HG03139 (cell line): Measurements from ENCODE around the gene MYO5A.
A peak's percentile ranks its signal among the peaks of the same experiment; 100 is the strongest.
"Not testable (repeated sequence)": the region's sequence is repeated elsewhere in the genome, so short reads cannot be mapped to it uniquely, and the experiment has no call there.

ENCODE experiments used
- ATAC-seq: cut with Tn5 transposase; IDR thresholded peaks from one replicate; pipeline ENCODE4 v1.9.1; 2021; ENCODE audit not compliant: unreplicated experiment

Gene MYO5A

DNA sequence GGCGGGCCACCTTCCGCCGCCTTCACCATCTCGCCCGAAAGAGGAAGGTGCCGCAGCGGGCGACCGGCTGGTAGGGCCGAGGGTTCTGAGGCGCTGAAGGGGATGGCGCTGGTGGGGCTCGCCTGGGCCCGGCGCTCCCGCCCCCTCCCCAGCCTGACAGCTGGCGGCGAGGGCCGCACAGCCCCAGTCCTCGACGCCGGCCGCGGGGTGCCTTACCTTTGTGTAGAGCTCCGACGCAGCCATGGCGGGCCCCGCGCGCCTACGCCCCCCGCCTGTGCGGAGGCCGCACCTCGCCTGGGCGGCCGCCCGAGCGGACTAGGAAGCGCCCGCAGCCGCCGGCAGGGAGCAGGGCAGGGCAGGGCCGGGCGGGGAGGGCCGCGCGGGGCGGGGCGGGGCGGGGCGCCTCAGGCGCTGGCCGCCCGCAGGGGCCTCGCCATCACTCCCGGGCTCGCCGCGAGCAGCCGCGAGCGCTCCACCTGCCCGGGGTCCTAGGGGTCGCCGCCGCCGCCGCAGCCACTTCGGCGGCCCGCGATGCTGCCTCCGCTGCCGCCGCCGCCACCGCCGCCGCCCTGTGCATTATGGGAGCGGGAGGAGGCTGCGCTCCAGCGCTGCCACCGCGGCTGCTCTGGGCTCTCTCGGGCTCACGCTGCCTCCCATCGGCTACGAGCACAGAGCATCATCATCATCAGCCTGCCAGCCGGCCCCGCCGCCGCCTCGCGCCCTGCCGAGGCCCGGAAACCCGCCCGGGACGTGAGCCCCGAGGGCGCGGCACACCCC is at the start of gene MYO5A:
Gene MYO5A (minus strand): TSS at position 317 of the 777 bp plus-strand sequence. CDS start 74 bp downstream, at position 243.
- ATAC-seq = peak; percentile 76

DNA sequence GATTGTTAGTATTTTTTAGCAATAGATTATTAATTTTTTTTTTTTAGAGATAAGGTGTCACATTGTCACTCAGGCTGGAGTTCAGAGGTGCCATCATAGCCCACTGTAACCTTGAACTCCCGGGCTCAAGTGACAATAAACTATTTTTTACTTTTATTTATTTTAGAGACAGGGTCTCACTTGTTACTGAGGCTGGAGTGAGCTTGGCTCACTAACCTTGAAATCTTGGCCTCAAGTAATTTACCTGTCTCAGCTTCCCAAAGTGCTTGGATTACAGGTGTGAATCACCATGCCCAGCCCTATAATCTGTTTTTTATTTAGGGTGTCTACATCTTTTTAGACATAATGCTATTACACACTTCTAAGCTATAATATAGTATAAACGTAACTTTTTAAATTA is 48.0 kb upstream of the MYO5A start:
- no peak for ATAC-seq

DNA sequence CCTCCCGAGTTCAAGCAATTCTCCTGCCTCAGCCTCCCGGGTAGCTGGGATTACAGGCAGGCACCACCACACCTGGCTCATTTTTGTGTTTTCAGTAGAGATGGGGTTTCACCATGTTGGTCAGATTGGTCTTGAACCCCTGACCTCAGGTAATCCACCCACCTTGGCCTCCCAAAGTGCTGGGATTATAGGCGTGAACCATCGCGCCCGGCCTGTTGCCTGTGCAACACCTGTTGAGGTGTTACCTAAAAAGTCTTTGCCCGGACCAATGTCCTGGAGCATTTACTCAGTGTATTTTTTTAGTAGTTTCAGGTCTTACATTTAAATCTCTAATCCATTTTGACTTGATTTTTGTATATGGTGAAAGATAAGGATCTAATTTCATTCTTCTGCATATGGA is 46.9 kb upstream of the MYO5A start:
- ATAC-seq = not testable (repeated sequence)

- ATAC-seq = no peak
Observed at GRCh38 chr15:52575072-52575471, 46.4 kb upstream of the MYO5A start.

- ATAC-seq = not testable (repeated sequence)
Observed at GRCh38 chr15:52574623-52575022, 45.9 kb upstream of the MYO5A start.

GRCh38 chr15:52568601-52569585 is 40.2 kb upstream of the MYO5A start, which contains the start of gene ARPP19:
Gene ARPP19 (minus strand): TSS chr15:52569030. CDS start chr15:52568892, 138 bp downstream.
- peak; percentile 73 for ATAC-seq

GRCh38 chr15:52567871-52568600 is 39.4 kb upstream of the MYO5A start:
- ATAC-seq = no peak

- no peak for ATAC-seq
Observed at GRCh38 chr15:52566889-52567288, 38.2 kb upstream of the MYO5A start.

GRCh38 chr15:52565417-52566358 is 37.0 kb upstream of the MYO5A start:
- ATAC-seq = not testable (repeated sequence)

GRCh38 chr15:52563501-52564060 is 34.9 kb upstream of the MYO5A start:
- no peak for ATAC-seq

DNA sequence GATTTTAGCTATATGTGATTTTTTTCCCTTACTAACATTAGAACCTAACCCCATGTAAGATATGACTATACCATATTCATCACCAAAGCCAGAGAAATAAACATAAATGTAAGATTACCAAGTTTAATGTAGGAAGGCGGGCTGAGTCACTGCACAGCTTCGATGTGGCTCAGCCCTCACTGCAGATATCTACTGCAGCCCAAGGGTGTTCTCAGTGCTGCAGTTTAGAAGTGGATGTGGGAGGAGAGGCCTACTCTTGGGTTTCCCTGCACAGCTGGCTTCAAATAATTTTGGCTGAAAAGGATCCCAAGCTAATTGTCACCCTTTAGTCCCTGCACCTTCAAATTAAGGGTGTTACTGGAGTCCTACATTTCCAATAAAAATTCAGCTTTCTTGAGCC is 30.9 kb upstream of the MYO5A start:
- no peak for ATAC-seq

GRCh38 chr15:52559022-52559421 is 30.3 kb upstream of the MYO5A start:
- no peak for ATAC-seq

DNA sequence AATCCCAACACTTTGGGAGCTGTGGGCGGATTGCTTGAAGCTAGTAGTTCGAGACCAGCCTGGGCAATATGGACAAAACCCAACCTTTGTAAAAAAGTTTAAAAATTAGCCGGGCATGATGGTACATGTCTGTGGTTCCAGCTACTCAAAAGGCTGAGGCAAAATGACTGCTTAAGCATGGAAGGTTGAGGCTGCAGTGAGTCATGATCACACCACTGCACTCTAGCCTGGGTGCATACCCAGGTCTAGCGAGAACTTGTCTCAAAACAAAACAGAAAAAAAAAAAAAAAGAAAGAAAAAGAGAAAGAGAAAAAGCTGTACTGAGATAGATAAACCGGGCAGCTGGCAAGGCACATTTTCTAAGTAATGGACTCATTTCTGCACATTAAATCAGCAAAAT is 29.5 kb upstream of the MYO5A start:
- ATAC-seq = peak; percentile 78

- no peak for ATAC-seq
Observed at GRCh38 chr15:52557274-52557641, 28.6 kb upstream of the MYO5A start.

DNA sequence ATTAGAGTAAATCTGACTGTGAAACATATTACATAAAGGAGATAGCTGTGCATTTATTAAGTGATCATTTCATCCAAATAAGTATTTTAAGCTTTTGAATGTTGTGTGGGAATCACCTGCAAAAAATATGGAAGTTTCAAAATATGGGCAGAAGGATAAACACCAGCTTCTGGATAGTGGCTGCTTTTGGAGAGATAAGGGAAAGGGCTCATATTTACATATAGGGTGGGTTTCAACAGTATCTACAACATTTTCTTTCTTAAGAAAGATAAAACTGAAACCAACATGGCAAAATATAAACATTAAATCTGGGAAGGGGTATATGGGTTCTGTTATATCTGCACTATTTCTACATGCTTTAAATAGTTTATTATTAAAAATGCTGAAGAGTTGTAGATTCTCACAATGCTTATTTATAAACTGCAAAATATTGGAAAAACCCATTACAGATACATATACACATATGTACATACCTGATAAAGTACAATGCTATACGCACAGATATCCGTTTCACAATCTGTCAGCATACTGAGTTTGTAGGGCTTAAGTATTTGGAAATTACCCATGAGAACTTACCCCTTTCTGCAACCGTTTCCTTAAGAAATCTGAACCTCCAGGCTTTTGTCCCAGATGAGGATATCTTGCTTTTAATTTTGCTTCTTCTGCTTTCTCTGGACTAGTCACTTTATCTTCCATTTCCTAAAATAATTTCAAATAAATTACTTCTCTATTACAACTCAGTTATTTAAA is 28.0 kb upstream of the MYO5A start:
- ATAC-seq = no peak

- ATAC-seq = no peak
Observed at GRCh38 chr15:52552303-52552702, 23.6 kb upstream of the MYO5A start.

DNA sequence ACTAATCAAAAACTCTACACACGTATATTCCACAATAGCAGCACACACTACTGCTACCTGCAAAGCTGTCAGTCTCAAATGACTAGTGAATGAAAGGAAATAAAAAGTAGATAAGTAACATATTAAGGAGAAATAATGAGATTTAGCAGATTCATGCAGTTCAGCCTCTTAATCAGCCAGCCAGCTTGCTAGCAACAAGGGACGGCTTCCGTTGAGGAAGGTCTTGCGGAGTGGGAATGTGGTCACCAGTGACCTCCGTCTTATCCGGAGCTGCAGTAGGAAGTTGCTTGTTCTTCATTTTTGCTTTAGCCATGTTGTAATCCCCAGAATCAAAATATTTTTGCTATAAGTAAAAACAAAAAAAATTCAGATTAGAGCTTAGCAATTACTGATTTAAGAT is 23.1 kb upstream of the MYO5A start:
- ATAC-seq = no peak

DNA sequence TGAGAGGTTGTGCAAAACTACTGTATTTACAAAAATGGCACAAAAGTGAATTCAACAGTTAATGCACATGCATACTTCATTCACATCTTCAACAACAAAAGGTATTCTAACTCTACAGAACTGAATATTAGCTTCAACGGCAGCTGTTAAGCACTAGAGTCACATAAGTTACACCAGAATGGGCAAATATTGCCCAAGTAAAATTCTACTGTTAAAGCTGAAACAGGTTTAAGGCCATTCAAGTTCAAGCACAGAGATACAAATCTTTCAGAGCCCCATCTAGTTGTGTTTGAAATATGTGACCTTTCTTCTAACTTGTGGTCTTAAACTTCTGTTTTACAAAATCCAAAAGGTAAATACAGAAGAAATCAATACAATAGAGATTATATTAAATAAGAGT is 22.5 kb upstream of the MYO5A start:
- not testable (repeated sequence) for ATAC-seq
